SK-N-MC (cell line): Measurements from ENCODE around the gene SERPINA10.
"Not testable (repeated sequence)": the region's sequence is repeated elsewhere in the genome, so short reads cannot be mapped to it uniquely, and the experiment has no call there.

ENCODE experiments used
- DNase-seq: peaks from one replicate; pipeline ENCODE4 v3.0.0-alpha.2; 2011; ENCODE audit warnings: low read depth, low spot score
- H3K27ac ChIP-seq: fragments of 200-600 bp; sonication (generic); 2 replicates; pipeline ENCODE4 v1.5.1; 2016; ENCODE audit warnings: mixed run types
- H3K36me3 ChIP-seq: fragments of 200-600 bp; sonication (generic); 2 replicates; pipeline ENCODE4 v1.6.1; 2017; ENCODE audit warnings: antibody characterized with exemption, low read length, mixed read lengths; ENCODE audit not compliant: insufficient read depth
- H3K4me3 ChIP-seq: fragments of 200-600 bp; sonication (generic); 2 replicates; pipeline ENCODE4 v1.5.1; 2016
- H3K9ac ChIP-seq: fragments of 200-600 bp; sonication (generic); 2 replicates; pipeline ENCODE4 v1.8.0; 2017; ENCODE audit warnings: mixed run types, mixed read lengths; ENCODE audit not compliant: insufficient read length
- H3K9me3 ChIP-seq: fragments of 200-600 bp; sonication (generic); 2 replicates; pipeline ENCODE4 v1.6.1; 2017; ENCODE audit warnings: low read depth, mild to moderate bottlenecking, antibody characterized with exemption, low read length, moderate library complexity, mixed read lengths
- EZH2 ChIP-seq: fragments of 200-600 bp; sonication (generic); IDR thresholded peaks from one replicate; pipeline ENCODE4 v1.6.1; 2017; ENCODE audit warnings: antibody characterized with exemption
- FOXP2 ChIP-seq: optimal IDR thresholded peaks from 2 replicates; pipeline ENCODE3; 2011; ENCODE audit warnings: mild to moderate bottlenecking, moderate library complexity; ENCODE audit not compliant: insufficient read depth; ENCODE audit errors: extremely low read length, control extremely low read depth
- POLR2AphosphoS5 ChIP-seq: IDR thresholded peaks from 2 replicates; pipeline ENCODE4 v1.6.1; 2012; ENCODE audit warnings: mild to moderate bottlenecking, low read depth, low read length, borderline replicate concordance

SERPINA10 gene

DNA sequence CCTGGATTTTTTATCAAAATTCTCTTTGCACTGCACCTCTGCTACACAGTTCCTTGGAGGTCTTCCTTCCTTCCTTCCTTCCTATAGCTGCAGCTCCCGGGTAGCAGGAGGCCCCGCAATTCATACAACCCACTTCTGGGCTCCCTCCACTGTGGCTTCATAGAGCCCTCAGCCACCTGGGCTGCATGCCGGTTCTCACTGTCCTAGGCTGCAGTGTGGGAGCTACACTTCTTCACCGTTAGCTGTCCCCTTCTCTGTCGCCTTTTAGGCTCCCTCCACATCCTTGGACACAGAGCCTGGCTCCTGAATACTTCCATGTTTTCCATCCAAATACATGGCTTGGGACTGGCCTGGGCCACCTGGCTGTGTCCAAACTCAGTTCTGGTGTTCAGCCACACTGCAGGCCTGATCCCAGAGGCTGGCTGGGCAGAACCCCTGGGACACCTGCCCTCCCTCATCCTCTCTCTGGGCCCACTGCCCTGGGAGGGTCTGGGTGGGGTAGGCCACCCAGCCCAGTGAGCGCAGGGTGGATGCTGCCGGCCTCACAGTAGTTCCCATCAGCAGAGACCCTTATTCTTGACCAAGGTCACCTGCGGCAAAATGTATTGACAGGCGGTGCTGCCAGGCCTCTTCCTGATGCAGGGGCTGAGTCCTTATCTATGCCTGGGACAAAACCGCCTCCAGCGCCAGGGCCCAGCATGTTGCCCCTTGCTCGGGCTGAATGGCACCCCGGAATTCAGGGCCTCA is 1.7 kb downstream of the SERPINA10 start:
- DNase-seq, result no peak
- H3K36me3 ChIP-seq, result no peaks in the 10 kb centered on the region
- no peaks in the 10 kb centered on the region for H3K9me3 ChIP-seq
- no peak overlapping the region for H3K27ac ChIP-seq
- H3K9ac ChIP-seq, result no peak overlapping the region
- TF ChIP-seq FOXP2, result no peak
- TF ChIP-seq EZH2, result no peak
- no peak for TF ChIP-seq POLR2AphosphoS5
- H3K4me3 ChIP-seq, result no peak overlapping the region

DNA sequence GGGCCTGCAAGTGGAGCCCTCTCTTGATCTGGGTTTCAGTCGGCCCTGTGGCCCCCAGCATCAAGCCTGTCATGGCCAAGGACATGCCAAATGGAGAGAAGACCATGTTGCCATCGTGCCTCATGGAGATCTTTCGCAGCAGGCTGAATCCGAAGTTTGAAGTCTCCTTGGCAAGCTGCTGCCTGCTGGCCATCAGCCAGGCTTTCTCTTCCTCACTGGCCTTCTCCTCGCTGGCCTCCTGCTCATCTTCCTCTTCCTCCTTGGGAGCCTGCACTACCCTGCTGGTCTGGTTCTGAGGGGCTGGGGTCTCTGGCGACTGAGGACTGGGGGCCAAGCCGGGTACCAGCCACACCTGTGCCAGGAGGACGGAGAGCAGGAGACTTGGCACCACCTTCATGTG is 2.9 kb downstream of the SERPINA10 start:
- TF ChIP-seq FOXP2 (no peak), EZH2 (no peak), POLR2AphosphoS5 (no peak)
- no peaks in the 10 kb centered on the region for H3K9me3 ChIP-seq
- no peak for DNase-seq
- no peaks in the 10 kb centered on the region for H3K36me3 ChIP-seq
- no peak overlapping the region for H3K4me3 ChIP-seq
- no peak overlapping the region for H3K9ac ChIP-seq
- no peak overlapping the region for H3K27ac ChIP-seq

DNA sequence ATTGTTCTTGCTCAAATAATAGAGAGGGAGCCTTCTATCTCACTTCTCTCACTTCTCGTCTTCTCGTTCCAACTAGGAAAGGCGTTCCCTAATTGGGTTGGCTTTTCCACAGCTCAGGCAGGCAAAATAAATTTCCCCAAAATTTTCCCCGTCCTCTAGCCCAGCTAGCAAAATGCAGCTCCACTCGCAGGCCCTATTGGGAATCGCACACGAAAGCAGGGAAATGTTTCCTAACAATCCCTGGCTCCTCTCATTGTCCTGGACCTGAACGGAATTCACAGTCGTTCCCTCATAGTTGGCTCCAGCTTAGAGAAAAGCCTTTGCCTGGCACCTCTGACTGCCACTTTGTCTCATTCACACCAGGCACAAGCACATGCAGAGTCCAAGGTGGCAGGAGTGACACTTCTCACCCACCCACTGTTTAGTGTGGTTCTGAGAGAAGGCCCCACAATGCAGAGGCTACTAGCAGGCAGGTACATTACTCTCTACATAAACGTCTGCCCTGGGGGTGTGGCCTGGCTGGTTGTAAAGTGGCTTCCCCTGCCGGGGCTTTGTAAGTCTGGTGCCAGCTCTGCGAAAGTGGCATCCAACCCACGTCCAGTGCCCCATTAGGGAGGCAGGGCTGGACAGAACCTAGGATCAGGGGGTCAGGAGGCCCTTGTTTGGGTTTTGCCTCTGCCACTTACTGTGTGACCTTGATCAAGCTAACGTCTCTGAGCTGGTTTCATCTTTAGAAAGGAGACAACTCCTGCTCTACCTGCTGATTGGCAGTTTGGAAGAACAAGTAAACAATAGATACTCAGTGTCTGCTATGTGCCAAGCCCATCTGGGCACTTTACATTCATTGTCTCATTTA is 4.2 kb downstream of the SERPINA10 start:
- Histone ChIP-seq H3K9ac (no peak overlapping the region), H3K27ac (no peak overlapping the region), H3K9me3 (no peaks in the 10 kb centered on the region), H3K36me3 (no peaks in the 10 kb centered on the region), H3K4me3 (no peak overlapping the region)
- no peak for TF ChIP-seq FOXP2
- no peak for TF ChIP-seq POLR2AphosphoS5
- no peak for TF ChIP-seq EZH2
- DNase-seq, result no peak

DNA sequence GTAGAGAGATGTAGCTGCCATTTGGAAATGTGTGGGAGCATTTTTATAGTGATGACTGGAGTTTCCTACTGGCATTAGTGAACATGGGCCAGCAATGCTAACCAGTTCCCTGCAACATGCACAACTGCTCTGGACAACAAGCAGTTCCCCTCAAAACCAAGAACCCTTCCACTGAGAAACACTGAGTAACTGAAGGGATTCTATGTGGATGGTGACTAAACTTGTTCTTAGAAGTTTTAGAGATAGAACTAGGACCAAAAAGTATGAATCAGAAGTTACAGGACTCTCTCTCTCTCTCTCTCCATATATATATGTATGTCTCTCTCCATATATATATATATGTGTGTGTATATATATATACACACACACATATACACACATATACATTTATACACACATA is 7.9 kb downstream of the SERPINA10 start:
- H3K9ac ChIP-seq, result no peak overlapping the region
- no peak overlapping the region for H3K4me3 ChIP-seq
- DNase-seq, result no peak
- no peak overlapping the region for H3K27ac ChIP-seq
- no peaks in the 10 kb centered on the region for H3K36me3 ChIP-seq
- H3K9me3 ChIP-seq, result no peaks in the 10 kb centered on the region
- TF ChIP-seq POLR2AphosphoS5 (no peak), FOXP2 (no peak), EZH2 (no peak)

DNA sequence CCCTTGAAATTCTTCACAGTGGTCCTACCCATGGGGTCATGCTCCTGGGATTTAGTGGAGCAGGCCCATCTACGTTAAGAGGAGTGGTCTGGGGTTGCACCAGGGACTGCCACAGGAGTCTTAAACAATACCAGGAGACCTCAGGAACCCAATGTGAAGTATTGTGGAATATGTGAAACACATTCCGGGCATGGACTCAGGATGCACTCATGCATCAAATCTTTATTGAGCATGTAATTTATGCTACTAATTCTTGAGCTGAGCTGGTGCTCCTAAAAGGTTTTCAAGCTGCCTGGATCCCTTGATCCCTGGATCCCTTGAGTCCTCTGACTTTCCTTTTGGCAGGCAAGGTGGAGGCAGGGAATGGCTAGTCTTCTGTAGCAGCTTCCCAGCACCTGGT is 8.8 kb downstream of the SERPINA10 start:
- Histone ChIP-seq H3K9ac (no peak overlapping the region), H3K27ac (no peak overlapping the region), H3K4me3 (no peak overlapping the region), H3K36me3 (no peaks in the 10 kb centered on the region), H3K9me3 (no peaks in the 10 kb centered on the region)
- TF ChIP-seq POLR2AphosphoS5 (no peak), EZH2 (no peak), FOXP2 (no peak)
- no peak for DNase-seq

DNA sequence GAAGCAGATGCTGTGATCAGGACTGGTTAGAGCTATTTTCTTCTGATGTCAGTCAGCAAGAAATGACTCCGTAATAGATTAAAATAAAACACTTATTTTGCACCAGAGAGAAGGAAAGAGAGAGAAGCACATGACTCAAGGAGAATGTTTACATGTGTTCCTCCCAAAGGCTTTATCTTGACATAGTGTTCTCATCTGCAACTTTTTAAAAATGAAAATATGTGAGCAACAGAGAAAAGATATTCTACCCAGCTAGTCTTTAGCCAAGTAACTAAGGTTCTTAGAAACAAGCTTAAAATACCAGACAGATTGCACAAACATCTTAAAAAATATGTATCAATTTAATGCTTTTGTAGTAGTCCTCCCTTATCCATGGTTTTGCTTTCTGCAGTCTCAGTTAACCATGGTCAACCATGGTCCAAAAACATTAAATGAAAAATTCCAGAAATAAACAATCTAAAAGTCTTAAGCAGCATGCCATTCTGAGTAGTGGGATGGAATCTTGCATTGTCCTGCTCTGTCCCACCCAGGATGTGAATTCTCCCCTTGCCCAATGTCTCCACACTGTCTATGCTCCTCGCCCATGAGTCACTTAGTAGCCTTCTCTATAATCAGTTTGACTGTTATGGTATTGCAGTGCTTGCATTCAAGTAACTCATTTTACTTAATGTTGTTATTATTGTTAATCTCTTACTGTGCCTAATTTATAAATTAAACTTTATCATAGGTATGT is 9.9 kb downstream of the SERPINA10 start:
- TF ChIP-seq EZH2 (no peak), FOXP2 (no peak), POLR2AphosphoS5 (no peak)
- no peak overlapping the region for H3K4me3 ChIP-seq
- H3K36me3 ChIP-seq, result no peaks in the 10 kb centered on the region
- H3K9me3 ChIP-seq, result no peaks in the 10 kb centered on the region
- H3K9ac ChIP-seq, result no peak overlapping the region
- no peak for DNase-seq
- no peak overlapping the region for H3K27ac ChIP-seq

DNA sequence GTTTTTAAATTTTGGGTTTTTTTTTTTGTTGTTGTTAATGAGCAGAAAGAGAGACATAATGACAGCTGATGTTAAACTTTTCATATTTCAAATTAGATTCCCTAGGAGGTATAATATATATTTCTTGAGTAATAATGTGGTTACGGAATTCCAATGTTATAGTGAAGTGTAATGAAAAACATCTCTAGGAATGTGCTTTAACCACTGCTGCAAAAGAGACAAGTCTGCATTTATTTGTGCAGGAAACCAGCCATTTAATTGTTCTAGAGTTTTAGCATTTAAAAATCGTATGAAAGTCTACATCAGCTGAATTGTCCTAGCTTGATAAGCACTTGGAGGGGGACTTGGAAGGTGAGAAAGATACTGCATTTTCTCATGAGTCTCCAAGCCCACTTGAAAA is 14.3 kb downstream of the SERPINA10 start:
- H3K9me3 ChIP-seq, result no peaks in the 10 kb centered on the region
- no peak overlapping the region for H3K27ac ChIP-seq
- peak; percentile 52 for DNase-seq
- H3K36me3 ChIP-seq, result no peaks in the 10 kb centered on the region
- H3K4me3 ChIP-seq, result peak overlapping the region; percentile 44
- TF ChIP-seq FOXP2 (no peak), POLR2AphosphoS5 (no peak), EZH2 (no peak)
- no peak overlapping the region for H3K9ac ChIP-seq

DNA sequence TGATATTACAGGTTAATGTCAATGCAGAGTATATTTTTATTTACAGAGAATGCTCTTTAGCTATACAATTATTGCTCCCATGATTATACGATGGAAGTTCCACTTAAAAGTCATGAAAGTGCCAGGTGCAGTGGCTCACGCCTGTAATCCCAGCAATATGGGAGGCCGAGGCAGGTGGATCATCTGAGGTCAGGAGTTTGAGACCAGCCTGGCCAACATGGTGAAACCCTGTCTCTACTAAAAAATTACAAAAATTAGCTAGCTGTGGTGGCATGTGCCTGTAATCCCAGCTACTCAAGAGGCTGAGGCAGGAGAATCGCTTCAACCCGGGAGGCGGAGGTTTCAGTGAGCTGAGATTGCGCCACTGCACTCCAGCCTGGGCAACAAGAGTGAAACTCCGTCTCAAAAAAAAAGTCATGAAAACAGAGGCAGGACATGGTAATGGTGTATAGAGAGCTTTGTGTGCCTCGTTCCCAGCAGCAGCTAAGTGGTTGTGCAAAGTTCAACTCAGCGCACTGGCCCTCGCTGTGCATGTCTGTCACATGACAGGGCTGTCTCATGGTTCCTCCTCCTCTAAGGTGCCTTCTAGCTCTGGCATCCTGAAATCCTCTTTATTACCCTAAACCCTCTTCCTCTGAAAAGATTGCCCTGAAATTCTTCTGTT is 16.0 kb downstream of the SERPINA10 start:
- H3K27ac ChIP-seq, H3K4me3 ChIP-seq, DNase-seq, H3K9ac ChIP-seq, H3K9me3 ChIP-seq, H3K36me3 ChIP-seq: not testable (repeated sequence)
